Left cardiac atrium (tissue), 4 donors: ENCODE data around the gene PCDH9. TPM values are rescaled to one million over a fixed set of nuclear protein-coding genes. Genes with fewer than 3 reads are reported as not detected.

ENCODE experiments used
- ATAC-seq, 2 donors: fragments of 200-7000 bp; cut with Tn5 transposase; one replicate each; pipeline ENCODE4 v1.9.1; 2020; ENCODE audit warnings: mild to moderate bottlenecking in 2 of 2, moderate library complexity in 2 of 2
- DNase-seq: peaks from one replicate; pipeline ENCODE4 v3.0.0-alpha.2; 2020
- intact Hi-C, 2 donors: fragments of 100-400 bp; cut with DNase I; formaldehyde crosslinking; loops; one replicate each; pipeline versions ENCODE4 v1.14.1 to v1.15.1; 2022 to 2023
- total RNA-seq, 2 donors: library from RNA; stranded (reverse); fragmentation: NEBNext Ultra II Directional; extraction: Animal tissue kit (Norgen Biotek cat#: 25700); gene quantifications; one replicate each; pipeline ENCODE4 v1.2.1, GENCODE V29; 2021
- donor health status: DM: no; HTN: yes; CAD: no.
- donor health status: DM: no; HTN: yes; CAD: no; lungs with severe emphysema.
- donor health status: DM: yes; HTN: yes; CAD: no.
- donor health status: Dilated cardiomyopathy.

PCDH9 gene
- total RNA-seq, 2 donors from 2014 or later: 17.9 to 19.0 TPM

GRCh38 chr13:67017276-67017675, 212.9 kb downstream of the PCDH9 start:
- DNase-seq (no peak), ATAC-seq (no peak)
- intact Hi-C loops: no loop called here

GRCh38 chr13:67015976-67016600, 214.0 kb downstream of the PCDH9 start:
- intact Hi-C loops: no loop called here
- ATAC-seq: no peak
- DNase-seq: no peak

DNA sequence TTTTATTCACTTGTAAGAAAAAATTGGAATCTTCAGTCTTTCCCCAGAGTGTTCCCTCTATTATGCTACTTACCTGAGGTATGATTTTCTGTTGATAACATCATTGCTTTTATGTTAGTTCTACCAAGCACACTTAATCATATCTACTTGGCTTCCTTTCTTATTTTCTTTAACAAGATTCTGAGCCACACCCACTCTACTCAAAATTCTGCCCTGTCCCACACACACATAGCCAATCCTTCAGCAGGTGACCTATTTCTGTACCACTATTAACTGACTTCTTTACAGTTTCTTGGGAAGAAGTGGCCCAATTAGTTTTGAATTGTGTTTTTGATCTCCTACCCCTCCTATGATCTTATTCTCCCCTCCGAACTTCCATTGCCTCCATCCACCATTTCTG, 215.7 kb downstream of the PCDH9 start:
- no peak for DNase-seq

DNA sequence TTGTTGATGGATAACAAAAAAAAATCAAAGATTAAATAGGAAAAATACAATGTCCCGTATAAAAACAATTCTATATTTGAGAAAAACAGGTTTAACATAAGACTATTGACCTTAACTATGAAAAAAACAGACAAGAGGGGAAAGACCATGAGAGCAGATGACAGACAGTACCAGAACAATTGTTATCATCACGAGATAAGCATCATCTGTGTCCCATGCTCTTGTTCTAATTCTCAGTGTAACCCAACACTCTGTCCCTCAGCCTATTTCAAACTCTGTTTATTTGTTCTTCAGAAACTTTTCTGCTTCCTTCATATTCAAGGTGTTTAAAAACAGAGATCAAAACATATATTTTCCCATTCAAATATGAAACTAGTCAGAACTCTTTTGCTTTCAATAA, 216.4 kb downstream of the PCDH9 start:
- ATAC-seq (no peak), DNase-seq (no peak)
- intact Hi-C loops: no loop called here

More for the DNA sequence above, 215.7 kb downstream of the PCDH9 start:
- intact Hi-C loops: no loop called here
- no peak for ATAC-seq

DNA sequence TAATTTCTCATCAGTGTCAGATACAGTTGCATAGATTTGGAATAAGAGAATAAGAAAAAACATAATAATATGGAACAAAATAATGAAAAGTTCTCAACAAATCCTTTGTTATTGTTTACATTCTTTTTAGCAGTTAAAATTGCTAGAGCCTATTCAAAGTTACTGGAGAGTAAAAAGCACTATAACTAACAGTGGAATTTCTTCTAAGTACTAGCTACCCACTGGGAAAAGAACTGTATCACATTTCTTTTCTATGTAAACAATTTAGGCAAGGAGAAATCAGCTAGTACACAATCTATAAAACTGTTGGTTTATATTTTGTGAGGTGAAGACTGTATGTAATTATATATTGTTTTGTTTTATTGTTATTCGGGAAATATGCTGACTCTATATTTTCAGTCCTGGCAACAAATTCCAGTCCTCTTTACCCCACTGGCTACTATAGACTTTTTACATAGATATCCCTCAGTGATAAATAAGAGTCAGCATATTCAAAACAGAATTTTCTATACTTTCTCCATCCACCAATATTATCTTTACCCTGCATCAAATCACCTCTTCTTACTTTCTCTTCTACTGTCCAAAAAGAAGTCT, 222.0 kb downstream of the PCDH9 start:
- intact Hi-C loops: no loop called here
- no peak for DNase-seq
- no peak for ATAC-seq

DNA sequence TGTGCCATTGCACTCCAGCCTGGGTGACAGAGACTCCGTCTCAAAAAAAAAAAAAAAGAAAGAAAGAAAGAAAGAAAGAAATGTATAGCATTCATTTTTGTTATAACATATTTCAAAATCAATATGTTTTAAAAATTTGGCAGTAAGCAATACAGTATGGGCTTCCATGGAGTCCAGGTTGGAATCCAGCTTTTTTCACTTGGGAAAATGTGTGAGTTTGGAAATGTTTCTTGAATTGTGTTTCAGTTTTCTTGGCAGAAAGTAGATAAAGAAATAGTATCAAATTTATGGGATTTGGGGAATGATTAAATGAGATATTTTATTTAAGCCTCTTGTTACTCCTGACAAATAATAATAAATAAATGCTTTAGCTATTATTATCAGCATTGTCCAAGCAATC, 225.6 kb downstream of the PCDH9 start:
- intact Hi-C loops: no loop called here
- ATAC-seq (no peak), DNase-seq (no peak)

DNA sequence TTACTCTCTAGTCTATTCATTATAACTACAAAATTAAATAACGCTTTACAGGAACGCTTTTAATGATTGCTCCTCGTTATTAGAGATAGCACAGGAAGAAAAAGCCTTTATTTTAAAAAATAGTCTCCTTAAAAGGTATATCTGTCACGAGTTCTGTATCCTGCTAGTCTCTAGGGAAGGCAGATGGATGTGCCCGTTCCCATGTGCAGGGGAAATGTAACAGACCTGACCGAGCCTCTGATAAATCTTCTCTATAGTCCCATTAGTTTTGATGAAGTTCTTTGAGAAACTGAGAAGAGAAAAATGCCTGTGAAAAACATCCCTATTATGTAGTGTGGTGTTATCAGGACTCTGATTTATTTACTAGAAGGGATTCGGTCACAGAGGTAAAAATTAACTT, 226.4 kb downstream of the PCDH9 start:
- DNase-seq: no peak
- no peak for ATAC-seq
- intact Hi-C loops: no loop called here

GRCh38 chr13:67001363-67001762, 228.8 kb downstream of the PCDH9 start:
- ATAC-seq (no peak), DNase-seq (no peak)
- intact Hi-C loops: no loop called here

- intact Hi-C loops: no loop called here
- ATAC-seq: no peak
These were observed 233.6 kb downstream of the PCDH9 start for GRCh38 chr13:66996503-66996902.

GRCh38 chr13:66995203-66995611, 234.9 kb downstream of the PCDH9 start:
- no peak for ATAC-seq
- no peak for DNase-seq
- intact Hi-C loops: no loop called here

More at GRCh38 chr13:66996503-66996902, 233.6 kb downstream of the PCDH9 start:
- no peak for DNase-seq

GRCh38 chr13:66994517-66995202, 235.5 kb downstream of the PCDH9 start:
- DNase-seq (no peak), ATAC-seq (peak; percentile 38 to 56)
- intact Hi-C loops: no loop called here

GRCh38 chr13:66994097-66994496, 236.0 kb downstream of the PCDH9 start:
- intact Hi-C loops: no loop called here
- ATAC-seq (peak; percentile 96 to 98), DNase-seq (peak; percentile 67)

DNA sequence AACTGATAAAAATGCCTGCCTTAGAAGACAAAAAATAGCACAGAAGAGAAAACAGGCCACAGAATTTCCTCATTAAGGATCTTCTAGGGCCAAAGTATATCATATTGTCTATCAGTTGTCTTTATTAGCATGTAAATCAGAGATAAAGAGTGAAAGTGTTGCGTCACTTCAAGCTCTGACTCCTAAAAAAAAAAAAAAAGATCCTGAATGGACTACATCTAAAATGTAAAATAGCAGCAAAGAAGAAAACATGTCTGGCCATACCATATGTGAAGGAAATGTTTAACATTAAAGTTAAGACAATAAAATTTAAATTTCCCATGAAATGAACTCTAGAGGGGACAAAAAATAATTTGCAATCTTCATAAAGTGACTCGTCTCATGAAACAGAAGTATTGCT, 237.4 kb downstream of the PCDH9 start:
- ATAC-seq (no peak), DNase-seq (no peak)
- intact Hi-C loops: no loop called here

DNA sequence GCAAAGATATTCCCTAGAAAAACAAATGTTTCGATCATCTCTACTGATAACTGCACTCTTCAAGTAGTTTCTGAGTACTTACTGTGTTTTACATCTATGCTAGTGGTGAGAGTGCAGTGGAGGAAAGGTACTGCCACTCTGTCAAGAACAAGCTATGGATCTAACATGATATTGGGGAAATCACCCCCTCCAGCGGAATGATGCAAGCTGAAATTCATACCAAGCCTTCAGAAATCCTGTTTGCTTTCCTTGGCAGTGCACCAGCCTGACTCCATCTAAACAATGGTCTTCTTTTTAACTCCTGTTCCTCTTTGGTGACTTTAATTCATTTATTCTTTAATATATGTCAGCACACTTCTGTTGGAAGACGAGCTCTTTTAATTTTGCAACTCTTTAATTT, 238.0 kb downstream of the PCDH9 start:
- intact Hi-C loops: no loop called here
- DNase-seq: no peak
- no peak for ATAC-seq

DNA sequence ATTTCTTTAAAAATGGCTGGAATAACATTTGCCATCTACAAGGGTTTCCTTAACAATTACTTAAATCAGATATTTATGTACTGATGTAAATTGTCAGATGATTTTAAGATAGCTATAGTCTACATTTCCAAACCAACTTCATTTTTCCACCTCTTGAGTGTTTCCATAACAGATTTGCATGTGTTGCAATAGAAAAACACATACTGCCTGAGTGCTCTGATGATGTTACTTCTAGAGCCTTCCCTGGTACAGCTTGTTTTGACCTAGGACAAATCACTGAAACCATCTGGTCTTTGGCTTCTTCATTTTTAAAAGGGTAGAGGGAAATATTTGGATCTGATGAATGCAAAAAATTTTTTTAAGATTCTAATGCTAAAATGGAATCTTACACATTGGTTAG, 245.9 kb downstream of the PCDH9 start:
- no peak for DNase-seq
- intact Hi-C loops: no loop called here
- ATAC-seq: no peak

GRCh38 chr13:66981912-66982311, 248.2 kb downstream of the PCDH9 start:
- ATAC-seq (no peak), DNase-seq (no peak)
- intact Hi-C loops: no loop called here

GRCh38 chr13:66977161-66977560, 253.0 kb downstream of the PCDH9 start:
- DNase-seq (no peak), ATAC-seq (no peak)
- intact Hi-C loops: no loop called here

GRCh38 chr13:66974889-66975288, 255.2 kb downstream of the PCDH9 start:
- intact Hi-C loops: no loop called here
- DNase-seq (no peak), ATAC-seq (no peak)

GRCh38 chr13:66974174-66974573, 256.0 kb downstream of the PCDH9 start:
- no peak for DNase-seq
- intact Hi-C loops: no loop called here
- no peak for ATAC-seq

GRCh38 chr13:66972659-66973058, 257.5 kb downstream of the PCDH9 start:
- intact Hi-C loops: no loop called here
- no peak for DNase-seq
- no peak for ATAC-seq

GRCh38 chr13:66971004-66971403, 259.1 kb downstream of the PCDH9 start:
- DNase-seq (no peak), ATAC-seq (no peak)
- intact Hi-C loops: no loop called here
